HepG2 (cell line): ENCODE results near the gene OSGIN1. TPM values are rescaled to one million over a fixed set of nuclear protein-coding genes. Genes with fewer than 3 reads are reported as not detected.

Experiments used
- polyA plus RNA-seq, 8 experiments: library from polyadenylated mRNA; depleted of rRNA in 3 of 8; stranded (reverse) in 7 of 8; unstranded in 1 of 8; fragments of >200 nt; fragmentation: Illumina TruSeq in 4 of 8; extraction: Trizol in 4 of 8; gene quantifications; 2 replicates each; pipeline versions ENCODE4 v1.2.1 to v1.2.3, GENCODE V29; 2011 to 2016; ENCODE audit warnings: low read depth in 4 of 8, missing spikeins in 1 of 8, mixed read lengths in 1 of 8; ENCODE audit not compliant: insufficient read depth in 1 of 8
- total RNA-seq, 5 experiments: library from RNA; depleted of rRNA; stranded (reverse); fragments of >200 nt; fragmentation: Illumina TruSeq; extraction: Trizol; gene quantifications; 2 replicates each; pipeline ENCODE4 v1.2.3, GENCODE V29; 2016; ENCODE audit warnings: low read depth in 1 of 5
- TF ChIP-seq, protein P1 (sequence below), 2 experiments: fragments of 450-650 bp in 1 of 2; sonication (generic) in 1 of 2; formaldehyde crosslinking in 1 of 2; IDR thresholded peaks; 2 replicates each; pipeline versions ENCODE4 v1.6.1 to v1.8.0; 2016 to 2022; ENCODE audit warnings: antibody characterized with exemption in 1 of 2, mild to moderate bottlenecking in 1 of 2, missing genetic modification reagents in 1 of 2

Gene OSGIN1
- total and polyA plus RNA-seq, 2 of the 13 experiments (the other 11 are each of a cell fraction or from before 2014, with no cell fraction given) = 20.5 to 27.1 TPM

GRCh38 chr16:83946154-83946780 lies 6.8 kb upstream of the OSGIN1 start (continued):
- TF ChIP-seq, protein P1, sequence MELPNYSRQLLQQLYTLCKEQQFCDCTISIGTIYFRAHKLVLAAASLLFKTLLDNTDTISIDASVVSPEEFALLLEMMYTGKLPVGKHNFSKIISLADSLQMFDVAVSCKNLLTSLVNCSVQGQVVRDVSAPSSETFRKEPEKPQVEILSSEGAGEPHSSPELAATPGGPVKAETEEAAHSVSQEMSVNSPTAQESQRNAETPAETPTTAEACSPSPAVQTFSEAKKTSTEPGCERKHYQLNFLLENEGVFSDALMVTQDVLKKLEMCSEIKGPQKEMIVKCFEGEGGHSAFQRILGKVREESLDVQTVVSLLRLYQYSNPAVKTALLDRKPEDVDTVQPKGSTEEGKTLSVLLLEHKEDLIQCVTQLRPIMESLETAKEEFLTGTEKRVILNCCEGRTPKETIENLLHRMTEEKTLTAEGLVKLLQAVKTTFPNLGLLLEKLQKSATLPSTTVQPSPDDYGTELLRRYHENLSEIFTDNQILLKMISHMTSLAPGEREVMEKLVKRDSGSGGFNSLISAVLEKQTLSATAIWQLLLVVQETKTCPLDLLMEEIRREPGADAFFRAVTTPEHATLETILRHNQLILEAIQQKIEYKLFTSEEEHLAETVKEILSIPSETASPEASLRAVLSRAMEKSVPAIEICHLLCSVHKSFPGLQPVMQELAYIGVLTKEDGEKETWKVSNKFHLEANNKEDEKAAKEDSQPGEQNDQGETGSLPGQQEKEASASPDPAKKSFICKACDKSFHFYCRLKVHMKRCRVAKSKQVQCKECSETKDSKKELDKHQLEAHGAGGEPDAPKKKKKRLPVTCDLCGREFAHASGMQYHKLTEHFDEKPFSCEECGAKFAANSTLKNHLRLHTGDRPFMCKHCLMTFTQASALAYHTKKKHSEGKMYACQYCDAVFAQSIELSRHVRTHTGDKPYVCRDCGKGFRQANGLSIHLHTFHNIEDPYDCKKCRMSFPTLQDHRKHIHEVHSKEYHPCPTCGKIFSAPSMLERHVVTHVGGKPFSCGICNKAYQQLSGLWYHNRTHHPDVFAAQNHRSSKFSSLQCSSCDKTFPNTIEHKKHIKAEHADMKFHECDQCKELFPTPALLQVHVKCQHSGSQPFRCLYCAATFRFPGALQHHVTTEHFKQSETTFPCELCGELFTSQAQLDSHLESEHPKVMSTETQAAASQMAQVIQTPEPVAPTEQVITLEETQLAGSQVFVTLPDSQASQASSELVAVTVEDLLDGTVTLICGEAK (IDR thresholded peaks at IDR 0.05) = no peak
- TF ChIP-seq, protein P1 (CRISPR knock-in tag; IDR thresholded peaks at IDR 0.05) = 0 out of 2 replicates have a peak, but pooled peaks have one; percentile 57
